ENCODE results near the gene MTHFD1L.
"Not testable (repeated sequence)": the region's sequence is repeated elsewhere in the genome, so short reads cannot be mapped to it uniquely, and the experiment has no call there.

- not testable (repeated sequence) for TF ChIP-seq CTCF (IDR thresholded peaks at IDR 0.05; ENCODE audit: borderline replicate concordance, extremely low read depth, low read length, poor library complexity, severe bottlenecking); EZH2 (IDR thresholded peaks at IDR 0.05; ENCODE audit: borderline replicate concordance, low read depth, low read length, severe bottlenecking)
Measured at GRCh38 chr6:151036211-151036721, 170.8 kb downstream of the MTHFD1L start.

Data from DND-41 (cell line).